ENCODE measurements around the gene NEDD4L. TPM values are rescaled to one million over a fixed set of nuclear protein-coding genes. Genes with fewer than 3 reads are reported as not detected.
"Not testable (repeated sequence)": the region's sequence is repeated elsewhere in the genome, so short reads cannot be mapped to it uniquely, and the experiment has no call there.

NEDD4L gene
- polyA plus RNA-seq, 1 experiment, result 14.1 TPM

DNA sequence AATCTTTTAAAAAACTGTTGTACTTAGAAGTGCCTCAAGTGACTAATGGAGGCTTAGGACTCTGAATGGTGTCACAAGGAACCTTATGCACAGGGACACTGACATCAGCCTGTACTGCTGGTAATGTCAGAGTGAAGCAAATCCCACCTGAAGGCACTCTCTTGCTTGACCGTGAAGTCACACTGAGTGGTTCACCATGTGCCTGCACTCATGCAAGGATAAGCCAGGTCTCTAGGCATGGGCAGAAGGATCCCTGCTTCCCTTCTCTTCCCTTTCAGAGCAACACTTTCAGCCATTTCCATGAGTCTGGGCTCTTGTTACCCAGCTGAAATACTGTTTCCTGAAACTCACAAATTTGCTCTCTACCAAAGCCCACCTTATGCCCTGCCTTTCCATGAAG is 123.0 kb downstream of the NEDD4L start:
- CTCF ChIA-PET, result interaction anchor here (0.5 to 1.7 kb wide), 3 partner anchors 11 to 73 kb away, joined by 3 read pairs; no protein-coding TSS in a partner anchor
- TF ChIP-seq, protein P1, sequence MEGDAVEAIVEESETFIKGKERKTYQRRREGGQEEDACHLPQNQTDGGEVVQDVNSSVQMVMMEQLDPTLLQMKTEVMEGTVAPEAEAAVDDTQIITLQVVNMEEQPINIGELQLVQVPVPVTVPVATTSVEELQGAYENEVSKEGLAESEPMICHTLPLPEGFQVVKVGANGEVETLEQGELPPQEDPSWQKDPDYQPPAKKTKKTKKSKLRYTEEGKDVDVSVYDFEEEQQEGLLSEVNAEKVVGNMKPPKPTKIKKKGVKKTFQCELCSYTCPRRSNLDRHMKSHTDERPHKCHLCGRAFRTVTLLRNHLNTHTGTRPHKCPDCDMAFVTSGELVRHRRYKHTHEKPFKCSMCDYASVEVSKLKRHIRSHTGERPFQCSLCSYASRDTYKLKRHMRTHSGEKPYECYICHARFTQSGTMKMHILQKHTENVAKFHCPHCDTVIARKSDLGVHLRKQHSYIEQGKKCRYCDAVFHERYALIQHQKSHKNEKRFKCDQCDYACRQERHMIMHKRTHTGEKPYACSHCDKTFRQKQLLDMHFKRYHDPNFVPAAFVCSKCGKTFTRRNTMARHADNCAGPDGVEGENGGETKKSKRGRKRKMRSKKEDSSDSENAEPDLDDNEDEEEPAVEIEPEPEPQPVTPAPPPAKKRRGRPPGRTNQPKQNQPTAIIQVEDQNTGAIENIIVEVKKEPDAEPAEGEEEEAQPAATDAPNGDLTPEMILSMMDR (IDR thresholded peaks at IDR 0.05; ENCODE audit: insufficient read depth, low read depth, low read length), result no peak
- H3K36me3 ChIP-seq (ENCODE audit: control insufficient read depth, insufficient read depth, low read length), result 0 out of 2 replicates have a peak, but pooled peaks cover 1% of the 10 kb centered on the region
- POLR2A ChIA-PET, result no interaction called here
- no peak overlapping the region for H3K4me3 ChIP-seq (ENCODE audit: low read depth, low read length)
- no peak for DNase-seq (ENCODE audit: low read depth)
- H3K27me3 ChIP-seq (ENCODE audit: control insufficient read depth, insufficient read depth, low read length), result 0 out of 2 replicates have a peak, but pooled peaks cover 1% of the 10 kb centered on the region

GRCh38 chr18:58168221-58168620 is 124.2 kb downstream of the NEDD4L start:
- TF ChIP-seq, protein P1 (IDR thresholded peaks at IDR 0.05; ENCODE audit: insufficient read depth, low read depth, low read length), result no peak
- no peak for DNase-seq (ENCODE audit: low read depth)
- no peak overlapping the region for H3K4me3 ChIP-seq (ENCODE audit: low read depth, low read length)
- 0 out of 2 replicates have a peak, but pooled peaks cover 2% of the 10 kb centered on the region for H3K27me3 ChIP-seq (ENCODE audit: control insufficient read depth, insufficient read depth, low read length)
- ChIA-PET POLR2A (no interaction called here), CTCF (no interaction called here)
- H3K36me3 ChIP-seq (ENCODE audit: control insufficient read depth, insufficient read depth, low read length), result 0 out of 2 replicates have a peak, but pooled peaks cover 1% of the 10 kb centered on the region

- Histone ChIP-seq H3K36me3 (ENCODE audit: control insufficient read depth, insufficient read depth, low read length) (0 out of 2 replicates have a peak, but pooled peaks cover 1% of the 10 kb centered on the region), H3K4me3 (ENCODE audit: low read depth, low read length) (no peak overlapping the region), H3K27me3 (ENCODE audit: control insufficient read depth, insufficient read depth, low read length) (0 out of 2 replicates have a peak, but pooled peaks cover 2% of the 10 kb centered on the region)
- DNase-seq (ENCODE audit: low read depth), result no peak
- ChIA-PET POLR2A (no interaction called here), CTCF (interaction anchor here (0.7 to 1.0 kb wide), 3 partner anchors 12 to 154 kb away, joined by 3 read pairs; no protein-coding TSS in a partner anchor)
- TF ChIP-seq, protein P1 (IDR thresholded peaks at IDR 0.05; ENCODE audit: insufficient read depth, low read depth, low read length), result no peak
Observed at GRCh38 chr18:58168993-58169392, 125.0 kb downstream of the NEDD4L start.

DNA sequence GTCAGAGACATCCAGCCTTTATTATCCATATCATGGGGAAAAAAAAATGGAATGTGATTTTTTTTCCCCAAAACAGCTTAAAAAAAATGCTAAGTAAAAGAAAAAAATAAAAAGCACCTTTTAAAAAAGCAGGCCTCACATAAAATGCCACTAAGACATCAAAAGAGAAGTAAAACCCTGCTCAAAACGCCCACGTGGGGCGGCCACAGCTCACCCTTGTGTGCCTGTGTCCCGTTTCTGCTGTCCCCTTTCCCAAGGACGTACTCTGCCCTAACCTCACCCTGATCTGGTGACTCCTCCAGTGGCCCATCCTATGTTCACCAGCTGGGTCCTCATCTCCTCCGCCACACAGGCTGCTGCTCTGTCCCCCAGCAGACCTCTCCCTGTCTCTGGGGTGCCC is 125.4 kb downstream of the NEDD4L start:
- no peak overlapping the region for H3K4me3 ChIP-seq (ENCODE audit: low read depth, low read length)
- 0 out of 2 replicates have a peak, but pooled peaks cover 2% of the 10 kb centered on the region for H3K27me3 ChIP-seq (ENCODE audit: control insufficient read depth, insufficient read depth, low read length)
- no peak for DNase-seq (ENCODE audit: low read depth)
- POLR2A ChIA-PET, result no interaction called here
- H3K36me3 ChIP-seq (ENCODE audit: control insufficient read depth, insufficient read depth, low read length), result 0 out of 2 replicates have a peak, but pooled peaks cover 1% of the 10 kb centered on the region
- TF ChIP-seq, protein P1 (IDR thresholded peaks at IDR 0.05; ENCODE audit: insufficient read depth, low read depth, low read length), result no peak
- CTCF ChIA-PET, result interaction anchor here (0.7 to 1.0 kb wide), 3 partner anchors 12 to 34 kb away, joined by 3 read pairs; no protein-coding TSS in a partner anchor

DNA sequence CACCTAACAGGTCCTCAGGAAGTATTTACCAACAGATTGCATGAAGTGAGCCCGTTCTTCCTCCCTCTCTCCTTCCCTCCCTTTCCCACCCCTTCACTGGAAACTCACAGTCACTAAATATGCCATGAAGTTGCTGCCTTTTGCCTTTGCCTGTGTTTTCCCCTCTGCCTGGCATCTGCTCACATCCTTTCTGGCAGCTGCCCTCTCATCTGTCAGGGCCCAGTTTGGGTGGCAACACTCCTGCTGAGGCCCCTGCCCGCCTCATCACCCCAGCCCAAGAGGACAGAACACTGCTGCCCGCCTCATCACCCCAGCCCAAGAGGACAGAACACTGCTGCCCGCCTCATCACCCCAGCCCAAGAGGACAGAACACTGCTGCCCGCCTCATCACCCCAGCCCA is 126.0 kb downstream of the NEDD4L start:
- DNase-seq (ENCODE audit: low read depth); H3K27me3 ChIP-seq (ENCODE audit: control insufficient read depth, insufficient read depth, low read length); H3K36me3 ChIP-seq (ENCODE audit: control insufficient read depth, insufficient read depth, low read length); POLR2A ChIA-PET; H3K4me3 ChIP-seq (ENCODE audit: low read depth, low read length): not testable (repeated sequence)
- CTCF ChIA-PET, result interaction anchor here (0.7 kb wide), 1 partner anchor 16 kb away, joined by 3 read pairs; no protein-coding TSS in a partner anchor

DNA sequence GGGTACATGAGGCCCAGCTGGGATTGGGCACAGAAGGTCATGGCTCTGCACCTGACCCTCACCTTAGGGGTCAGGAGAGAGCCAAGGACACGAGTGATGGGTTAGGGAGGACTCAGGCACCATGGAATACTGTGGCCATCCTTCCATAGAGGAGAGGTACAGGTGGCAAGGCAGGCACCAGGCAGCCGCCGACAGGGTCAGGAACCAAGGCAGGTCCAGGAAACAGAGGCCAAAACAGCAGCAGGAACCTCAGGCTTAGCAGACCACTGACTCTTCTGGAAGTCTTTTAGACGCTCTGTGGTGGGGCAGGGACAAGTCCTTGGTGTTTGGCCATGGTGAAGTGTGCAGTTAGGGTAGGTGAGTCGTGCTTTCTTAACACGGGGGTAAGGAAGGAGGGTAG is 128.0 kb downstream of the NEDD4L start:
- 0 out of 2 replicates have a peak, but pooled peaks cover 1% of the 10 kb centered on the region for H3K36me3 ChIP-seq (ENCODE audit: control insufficient read depth, insufficient read depth, low read length)
- no peak for DNase-seq (ENCODE audit: low read depth)
- TF ChIP-seq, protein P1 (IDR thresholded peaks at IDR 0.05; ENCODE audit: insufficient read depth, low read depth, low read length), result no peak
- H3K4me3 ChIP-seq (ENCODE audit: low read depth, low read length), result no peak overlapping the region
- H3K27me3 ChIP-seq (ENCODE audit: control insufficient read depth, insufficient read depth, low read length), result 0 out of 2 replicates have a peak, but pooled peaks cover 2% of the 10 kb centered on the region
- ChIA-PET POLR2A (no interaction called here), CTCF (no interaction called here)

Measured in BJ (cell line).